ENCODE data around the gene DNAL4. TPM values are rescaled to one million over a fixed set of nuclear protein-coding genes. Genes with fewer than 3 reads are reported as not detected.

DNAL4 gene
- total RNA-seq, 2 donors from 2014 or later = 12.3 TPM

GRCh38 chr22:38784856-38785255 lies 9.1 kb downstream of the DNAL4 start:
- Histone ChIP-seq H3K4me1 (peaks cover 0 to 89% of the 10 kb centered on the region in 2 donors), H3K36me3 (peaks cover 4% of the 10 kb centered on the region), H3K4me3 (no peak overlapping the region), H3K27me3 (no peaks in the 10 kb centered on the region), H3K27ac (peak overlapping the region; percentile 81 to 93), H3K9me3 (no peaks in the 10 kb centered on the region)
- no peak for DNase-seq (ENCODE audit: low spot score)
- TF ChIP-seq CTCF (IDR thresholded peaks at IDR 0.05) = no peak

- Histone ChIP-seq H3K27me3 (no peaks in the 10 kb centered on the region), H3K36me3 (peaks cover 8% of the 10 kb centered on the region), H3K9me3 (no peaks in the 10 kb centered on the region), H3K27ac (peak overlapping the region; percentile 81 to 93), H3K4me3 (no peak overlapping the region), H3K4me1 (peaks cover 0 to 83% of the 10 kb centered on the region in 2 donors)
- no peak for TF ChIP-seq CTCF (IDR thresholded peaks at IDR 0.05)
- no peak for DNase-seq (ENCODE audit: low spot score)
These were observed 9.9 kb downstream of the DNAL4 start for GRCh38 chr22:38784035-38784434.

- no peak overlapping the region for H3K4me3 ChIP-seq
- DNase-seq (ENCODE audit: low spot score) = no peak
- H3K36me3 ChIP-seq = peaks cover 14% of the 10 kb centered on the region
- no peak for TF ChIP-seq CTCF (IDR thresholded peaks at IDR 0.05)
- no peaks in the 10 kb centered on the region for H3K9me3 ChIP-seq
- H3K27me3 ChIP-seq = no peaks in the 10 kb centered on the region
- H3K4me1 ChIP-seq = peaks cover 0 to 74% of the 10 kb centered on the region in 2 donors
- H3K27ac ChIP-seq = peak overlapping the region; percentile 81 to 93
These were observed 10.8 kb downstream of the DNAL4 start for GRCh38 chr22:38783095-38783615.

GRCh38 chr22:38782402-38783094 lies 11.4 kb downstream of the DNAL4 start:
- peak overlapping the region; percentile 81 to 93 for H3K27ac ChIP-seq
- H3K4me3 ChIP-seq = no peak overlapping the region
- no peaks in the 10 kb centered on the region for H3K27me3 ChIP-seq
- no peak for DNase-seq (ENCODE audit: low spot score)
- peaks cover 0 to 68% of the 10 kb centered on the region in 2 donors for H3K4me1 ChIP-seq
- H3K36me3 ChIP-seq = peaks cover 14% of the 10 kb centered on the region
- H3K9me3 ChIP-seq = no peaks in the 10 kb centered on the region
- no peak for TF ChIP-seq CTCF (IDR thresholded peaks at IDR 0.05)

GRCh38 chr22:38781033-38781432 lies 12.9 kb downstream of the DNAL4 start:
- no peak for TF ChIP-seq CTCF (IDR thresholded peaks at IDR 0.05)
- no peak for DNase-seq (ENCODE audit: low spot score)
- H3K4me3 ChIP-seq = no peak overlapping the region
- H3K27ac ChIP-seq = peak overlapping the region; percentile 81 to 93
- H3K27me3 ChIP-seq = no peaks in the 10 kb centered on the region
- H3K36me3 ChIP-seq = peaks cover 14% of the 10 kb centered on the region
- H3K4me1 ChIP-seq = peaks cover 0 to 65% of the 10 kb centered on the region in 2 donors
- no peaks in the 10 kb centered on the region for H3K9me3 ChIP-seq

Measured in right atrium auricular region (tissue), 2 donors.